Calu3 (cell line): Measurements from ENCODE around the gene CNOT8. TPM values are rescaled to one million over a fixed set of nuclear protein-coding genes. Genes with fewer than 3 reads are reported as not detected.
A peak's percentile ranks its signal among the peaks of the same experiment; 100 is the strongest.

Experiments
- BruUV-seq: library from RNA; stranded (reverse); fragments of 400-500 nt; replicated peaks from 2 replicates; lab custom pipeline; 2021; lab: Mats Ljungman, UMichigan
- CTCF ChIA-PET: fragments of 300-600 bp; sonication (Branson Sonifier 250); formaldehyde crosslinking; loops from one replicate; lab custom pipeline; 2022; ENCODE audit warnings: antibody characterized with exemption; lab: Charles Lee
- DNase-seq: peaks from one replicate; pipeline ENCODE4 v3.0.0; 2022
- H3K27ac Mint-ChIP-seq: one replicate; pipeline ENCODE4 v1.8.0; 2022; ENCODE audit warnings: mixed read lengths; ENCODE audit not compliant: unreplicated experiment
- H3K27me3 Mint-ChIP-seq: one replicate; pipeline ENCODE4 v1.8.0; 2022; ENCODE audit warnings: mixed read lengths; ENCODE audit not compliant: unreplicated experiment
- H3K36me3 Mint-ChIP-seq: one replicate; pipeline ENCODE4 v1.8.0; 2022; ENCODE audit warnings: mild to moderate bottlenecking, moderate library complexity, mixed read lengths; ENCODE audit not compliant: insufficient read depth, unreplicated experiment
- H3K4me1 Mint-ChIP-seq: one replicate; pipeline ENCODE4 v1.8.0; 2022; ENCODE audit warnings: mild to moderate bottlenecking, low read depth, mixed read lengths; ENCODE audit not compliant: unreplicated experiment
- H3K4me3 Mint-ChIP-seq: one replicate; pipeline ENCODE4 v1.8.0; 2022; ENCODE audit warnings: mild to moderate bottlenecking, low read depth, moderate library complexity, mixed read lengths; ENCODE audit not compliant: unreplicated experiment
- H3K9me3 Mint-ChIP-seq: one replicate; pipeline ENCODE4 v1.8.0; 2022; ENCODE audit warnings: low read depth, mixed read lengths; ENCODE audit not compliant: unreplicated experiment
- intact Hi-C: fragments of 100-400 bp; cut with micrococcal nuclease; formaldehyde crosslinking; loops from one replicate; pipeline ENCODE4 v1.10.0; 2022; ENCODE audit not compliant: unreplicated experiment
- total RNA-seq: library from RNA; stranded (reverse); gene quantifications from 2 replicates; pipeline ENCODE4 v1.2.3, GENCODE V29; 2022
- TF ChIP-seq, protein P1 (sequence below): fragments of 200-600 bp; IDR thresholded peaks from one replicate; pipeline ENCODE4 v1.8.0; 2022; ENCODE audit warnings: antibody characterized with exemption; ENCODE audit not compliant: unreplicated experiment

Gene CNOT8
- total RNA-seq, 1 experiment from 2014 or later = 63.0 TPM

DNA sequence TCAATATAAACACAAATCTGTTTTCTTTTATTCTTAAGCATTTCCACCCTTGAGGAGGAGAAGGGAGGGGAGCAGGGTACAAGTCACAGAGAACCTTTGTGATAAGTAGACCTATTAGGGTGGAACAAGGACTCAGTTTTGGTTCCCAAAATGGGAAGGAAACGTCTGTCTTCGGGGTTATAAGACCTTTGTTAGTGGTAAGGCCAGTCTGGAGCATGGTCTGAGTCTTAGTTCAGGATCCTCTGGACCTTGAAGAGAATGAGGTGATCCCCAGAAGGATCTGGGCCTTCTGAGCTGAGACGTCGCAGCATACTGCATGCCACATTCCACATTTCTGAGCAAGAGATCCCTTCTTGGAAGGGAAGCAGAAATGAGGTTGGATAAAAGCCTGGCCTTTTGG, 45.3 kb upstream of the CNOT8 start:
- H3K4me1 Mint-ChIP-seq = peaks cover 9% of the 10 kb centered on the region
- DNase-seq = no peak
- H3K36me3 Mint-ChIP-seq = peaks cover 88% of the 10 kb centered on the region
- CTCF ChIA-PET = interaction anchor here (0.5 kb wide), 1 partner anchor 161 kb away, joined by 3 read pairs; no protein-coding TSS in a partner anchor
- no peak overlapping the region for H3K27ac Mint-ChIP-seq
- no peak overlapping the region for H3K4me3 Mint-ChIP-seq
- intact Hi-C loops = no loop called here
- H3K9me3 Mint-ChIP-seq = no peaks in the 10 kb centered on the region
- no peaks in the 10 kb centered on the region for H3K27me3 Mint-ChIP-seq
- no TSS peak for BruUV-seq
- TF ChIP-seq, protein P1, sequence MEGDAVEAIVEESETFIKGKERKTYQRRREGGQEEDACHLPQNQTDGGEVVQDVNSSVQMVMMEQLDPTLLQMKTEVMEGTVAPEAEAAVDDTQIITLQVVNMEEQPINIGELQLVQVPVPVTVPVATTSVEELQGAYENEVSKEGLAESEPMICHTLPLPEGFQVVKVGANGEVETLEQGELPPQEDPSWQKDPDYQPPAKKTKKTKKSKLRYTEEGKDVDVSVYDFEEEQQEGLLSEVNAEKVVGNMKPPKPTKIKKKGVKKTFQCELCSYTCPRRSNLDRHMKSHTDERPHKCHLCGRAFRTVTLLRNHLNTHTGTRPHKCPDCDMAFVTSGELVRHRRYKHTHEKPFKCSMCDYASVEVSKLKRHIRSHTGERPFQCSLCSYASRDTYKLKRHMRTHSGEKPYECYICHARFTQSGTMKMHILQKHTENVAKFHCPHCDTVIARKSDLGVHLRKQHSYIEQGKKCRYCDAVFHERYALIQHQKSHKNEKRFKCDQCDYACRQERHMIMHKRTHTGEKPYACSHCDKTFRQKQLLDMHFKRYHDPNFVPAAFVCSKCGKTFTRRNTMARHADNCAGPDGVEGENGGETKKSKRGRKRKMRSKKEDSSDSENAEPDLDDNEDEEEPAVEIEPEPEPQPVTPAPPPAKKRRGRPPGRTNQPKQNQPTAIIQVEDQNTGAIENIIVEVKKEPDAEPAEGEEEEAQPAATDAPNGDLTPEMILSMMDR = no peak

DNA sequence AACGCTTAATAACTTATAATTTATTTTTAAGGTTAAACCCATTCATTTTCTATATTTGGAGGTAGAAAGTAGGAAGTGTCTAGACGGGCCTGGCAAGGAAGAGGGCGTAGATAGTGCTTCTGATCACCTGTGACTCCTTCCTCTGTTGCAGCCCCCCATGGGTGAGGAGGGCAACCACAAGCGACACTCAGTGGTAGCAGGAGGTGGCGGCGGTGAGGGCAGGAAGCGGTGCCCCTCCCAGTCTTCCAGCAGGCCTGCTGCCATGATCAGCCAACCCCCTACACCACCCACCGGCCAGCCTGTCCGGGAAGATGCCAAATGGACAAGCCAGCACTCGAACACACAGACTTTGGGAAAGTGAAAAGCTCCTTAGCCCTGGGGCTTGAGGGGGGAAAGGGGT, 44.7 kb upstream of the CNOT8 start:
- intact Hi-C loops = no loop called here

DNA sequence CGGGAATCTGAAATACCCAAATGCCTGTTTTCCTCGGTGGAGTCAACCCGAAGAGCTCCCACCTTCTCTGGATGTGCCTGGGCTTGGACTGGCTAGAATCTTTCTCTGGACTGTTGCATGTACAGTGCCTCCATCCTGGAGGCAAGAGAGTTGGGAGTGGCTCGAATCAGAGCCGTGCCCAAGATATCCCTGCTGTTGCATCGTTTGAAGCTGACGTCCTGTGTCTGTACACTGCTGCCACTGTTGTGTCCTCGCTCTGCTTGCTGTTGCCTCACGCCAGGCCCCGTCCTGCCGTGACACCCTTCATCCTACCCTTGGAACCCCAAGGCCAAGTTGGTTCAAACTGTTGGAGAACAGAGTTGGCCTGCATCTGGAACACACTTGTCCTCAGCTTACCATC, 43.4 kb upstream of the CNOT8 start:
- CTCF ChIA-PET = interaction anchor here (0.5 kb wide), 1 partner anchor 138 kb away, joined by 3 read pairs; no protein-coding TSS in a partner anchor
- TF ChIP-seq, protein P1 = no peak
- H3K4me3 Mint-ChIP-seq = no peak overlapping the region
- peaks cover 79% of the 10 kb centered on the region for H3K36me3 Mint-ChIP-seq
- TSS peak; percentile 10 for BruUV-seq
- no peak for DNase-seq
- H3K4me1 Mint-ChIP-seq = peaks cover 9% of the 10 kb centered on the region
- peak overlapping the region; percentile 45 for H3K27ac Mint-ChIP-seq
- intact Hi-C loops = no loop called here
- H3K9me3 Mint-ChIP-seq = no peaks in the 10 kb centered on the region
- H3K27me3 Mint-ChIP-seq = no peaks in the 10 kb centered on the region

More for the DNA sequence above, 44.7 kb upstream of the CNOT8 start:
- Mint-ChIP-seq H3K9me3 (no peaks in the 10 kb centered on the region), H3K4me3 (no peak overlapping the region), H3K36me3 (peaks cover 86% of the 10 kb centered on the region), H3K4me1 (peaks cover 9% of the 10 kb centered on the region), H3K27ac (no peak overlapping the region), H3K27me3 (no peaks in the 10 kb centered on the region)
- no TSS peak for BruUV-seq
- no peak for DNase-seq
- CTCF ChIA-PET = interaction anchor here (0.5 kb wide), 1 partner anchor 162 kb away, joined by 3 read pairs; no protein-coding TSS in a partner anchor
- TF ChIP-seq, protein P1 = no peak

DNA sequence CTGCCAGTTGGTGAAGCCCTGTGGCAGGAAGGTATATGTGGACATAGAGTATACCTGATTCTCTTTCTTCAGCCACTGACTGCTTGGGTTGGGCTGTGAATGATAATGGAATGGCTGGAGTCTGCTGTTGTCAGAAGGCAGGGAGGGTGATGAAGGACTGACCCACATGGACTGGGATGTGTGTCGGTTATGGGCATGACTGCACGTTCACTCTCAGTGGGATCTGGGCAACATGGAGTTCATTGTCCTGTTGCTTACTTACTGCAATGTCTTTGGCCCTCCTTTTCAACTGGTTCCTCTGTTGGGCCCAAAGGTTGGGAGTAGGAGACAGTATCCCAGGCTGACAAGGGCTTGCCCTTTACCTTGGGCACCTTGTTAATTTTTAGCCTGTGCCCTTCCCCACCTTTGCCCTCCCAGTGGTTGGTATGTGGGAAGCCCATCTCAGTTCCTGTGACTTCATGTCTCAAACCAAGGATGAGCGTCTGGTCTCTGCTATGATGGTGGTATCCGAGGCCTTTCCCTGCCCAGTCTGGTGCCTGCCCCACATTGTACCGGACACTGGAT, 42.7 kb upstream of the CNOT8 start:
- Mint-ChIP-seq H3K9me3 (no peaks in the 10 kb centered on the region), H3K4me1 (peaks cover 9% of the 10 kb centered on the region), H3K36me3 (peaks cover 72% of the 10 kb centered on the region), H3K27me3 (no peaks in the 10 kb centered on the region), H3K4me3 (no peak overlapping the region), H3K27ac (peak overlapping the region; percentile 45)
- CTCF ChIA-PET = no interaction called here
- intact Hi-C loops = no loop called here
- DNase-seq = no peak
- no TSS peak for BruUV-seq
- TF ChIP-seq, protein P1 = no peak
